Measurements from ENCODE around the gene ADGRD1.

Gene ADGRD1

GRCh38 chr12:131093971-131094830 is 140.5 kb downstream of the ADGRD1 start:
- FAIRE-seq, result no peak

- FAIRE-seq, result no peak
These were observed 141.4 kb downstream of the ADGRD1 start for GRCh38 chr12:131094831-131095805.

- no peak for FAIRE-seq
These were observed 142.3 kb downstream of the ADGRD1 start for GRCh38 chr12:131095826-131096680.

- no peak for FAIRE-seq
These were observed 143.0 kb downstream of the ADGRD1 start for GRCh38 chr12:131096681-131097181.

GRCh38 chr12:131097202-131098177 is 143.8 kb downstream of the ADGRD1 start:
- FAIRE-seq, result no peak

- no peak for FAIRE-seq
These were observed 144.7 kb downstream of the ADGRD1 start for GRCh38 chr12:131098178-131098981.

- FAIRE-seq, result no peak
These were observed 146.4 kb downstream of the ADGRD1 start for GRCh38 chr12:131100031-131100674.

- no peak for FAIRE-seq
These were observed 147.3 kb downstream of the ADGRD1 start for GRCh38 chr12:131101006-131101405.

GRCh38 chr12:131101703-131102492 is 148.2 kb downstream of the ADGRD1 start:
- no peak for FAIRE-seq

GRCh38 chr12:131102493-131102931 is 148.8 kb downstream of the ADGRD1 start:
- FAIRE-seq, result no peak

- no peak for FAIRE-seq
These were observed 149.4 kb downstream of the ADGRD1 start for GRCh38 chr12:131102991-131103668.

GRCh38 chr12:131103669-131104462 is 150.2 kb downstream of the ADGRD1 start:
- FAIRE-seq, result no peak

GRCh38 chr12:131104463-131105350 is 151.0 kb downstream of the ADGRD1 start:
- no peak for FAIRE-seq

GRCh38 chr12:131105351-131105735 is 151.6 kb downstream of the ADGRD1 start:
- FAIRE-seq, result no peak

- FAIRE-seq, result no peak
These were observed 152.1 kb downstream of the ADGRD1 start for GRCh38 chr12:131105736-131106348.
